ENCODE data around the gene EIF4E2.
"Not testable (repeated sequence)": the region's sequence is repeated elsewhere in the genome, so short reads cannot be mapped to it uniquely, and the experiment has no call there.

EIF4E2 gene

DNA sequence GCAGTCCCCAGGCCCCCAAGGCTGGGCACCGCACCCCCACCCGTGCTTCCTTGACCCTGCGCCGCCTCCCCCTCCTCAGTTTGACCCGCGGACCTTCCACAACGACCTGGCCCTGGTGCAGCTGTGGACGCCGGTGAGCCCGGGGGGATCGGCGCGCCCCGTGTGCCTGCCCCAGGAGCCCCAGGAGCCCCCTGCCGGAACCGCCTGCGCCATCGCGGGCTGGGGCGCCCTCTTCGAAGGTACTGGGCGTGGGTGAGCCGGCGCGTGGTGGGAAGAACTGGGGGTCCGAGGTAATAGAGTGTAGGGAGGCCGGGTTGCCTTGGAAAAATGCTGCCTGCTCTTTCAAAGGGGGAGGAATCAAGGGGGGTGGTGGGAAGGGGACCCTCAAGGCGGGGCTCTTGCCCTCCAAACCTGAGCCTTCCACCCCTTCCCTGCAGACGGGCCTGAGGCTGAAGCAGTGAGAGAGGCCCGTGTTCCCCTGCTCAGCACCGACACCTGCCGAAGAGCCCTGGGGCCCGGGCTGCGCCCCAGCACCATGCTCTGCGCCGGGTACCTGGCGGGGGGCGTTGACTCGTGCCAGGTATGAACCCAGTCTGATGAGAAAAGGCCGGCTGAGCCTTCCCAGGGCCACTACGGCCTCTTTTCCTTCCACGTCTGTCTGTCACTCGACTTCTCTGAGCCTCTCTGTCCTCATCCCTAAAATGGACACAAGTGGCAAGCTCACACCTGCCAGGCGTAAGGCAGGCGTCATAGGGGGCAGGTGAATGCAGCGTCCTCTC is 27.7 kb upstream of the EIF4E2 start:
- no peak for DNase-seq (ENCODE audit: low read depth)

DNA sequence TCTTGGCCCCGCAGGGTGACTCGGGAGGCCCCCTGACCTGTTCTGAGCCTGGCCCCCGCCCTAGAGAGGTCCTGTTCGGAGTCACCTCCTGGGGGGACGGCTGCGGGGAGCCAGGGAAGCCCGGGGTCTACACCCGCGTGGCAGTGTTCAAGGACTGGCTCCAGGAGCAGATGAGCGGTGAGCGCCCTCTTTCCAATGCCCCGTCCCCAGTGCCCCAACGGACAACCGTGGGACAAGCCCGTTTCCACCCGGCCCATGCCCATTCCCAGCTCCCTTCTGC is 27.1 kb upstream of the EIF4E2 start:
- DNase-seq (ENCODE audit: low read depth): no peak

DNA sequence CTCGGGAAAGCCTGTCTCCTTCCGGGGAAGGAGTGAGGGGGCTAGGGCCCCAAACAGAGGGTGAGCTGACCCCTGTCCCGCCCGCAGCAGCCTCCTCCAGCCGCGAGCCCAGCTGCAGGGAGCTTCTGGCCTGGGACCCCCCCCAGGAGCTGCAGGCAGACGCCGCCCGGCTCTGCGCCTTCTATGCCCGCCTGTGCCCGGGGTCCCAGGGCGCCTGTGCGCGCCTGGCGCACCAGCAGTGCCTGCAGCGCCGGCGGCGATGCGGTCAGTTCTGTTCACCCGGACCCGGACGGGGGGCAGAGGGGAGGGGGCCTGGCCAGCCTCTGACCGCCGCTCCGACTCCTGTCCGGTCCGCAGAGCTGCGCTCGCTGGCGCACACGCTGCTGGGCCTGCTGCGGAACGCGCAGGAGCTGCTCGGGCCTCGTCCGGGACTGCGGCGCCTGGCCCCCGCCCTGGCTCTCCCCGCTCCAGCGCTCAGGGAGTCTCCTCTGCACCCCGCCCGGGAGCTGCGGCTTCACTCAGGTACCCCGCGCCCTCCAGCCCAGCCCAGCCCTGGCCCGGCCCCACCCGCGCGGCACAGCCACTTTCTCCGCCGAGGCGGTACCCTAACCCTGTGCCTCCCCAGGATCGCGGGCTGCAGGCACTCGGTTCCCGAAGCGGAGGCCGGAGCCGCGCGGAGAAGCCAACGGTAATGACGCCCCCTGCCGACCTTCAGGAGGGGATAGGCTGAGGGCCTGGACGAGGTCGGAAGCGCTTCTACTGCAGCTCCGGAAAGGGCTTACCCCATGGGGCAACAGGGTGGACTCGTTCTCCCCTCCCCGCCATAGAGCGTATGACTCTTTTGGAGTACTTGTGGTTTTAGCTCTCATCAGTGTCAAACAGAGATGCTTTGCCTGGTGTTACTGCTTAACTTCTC is 26.5 kb upstream of the EIF4E2 start:
- no peak for DNase-seq (ENCODE audit: low read depth)

DNA sequence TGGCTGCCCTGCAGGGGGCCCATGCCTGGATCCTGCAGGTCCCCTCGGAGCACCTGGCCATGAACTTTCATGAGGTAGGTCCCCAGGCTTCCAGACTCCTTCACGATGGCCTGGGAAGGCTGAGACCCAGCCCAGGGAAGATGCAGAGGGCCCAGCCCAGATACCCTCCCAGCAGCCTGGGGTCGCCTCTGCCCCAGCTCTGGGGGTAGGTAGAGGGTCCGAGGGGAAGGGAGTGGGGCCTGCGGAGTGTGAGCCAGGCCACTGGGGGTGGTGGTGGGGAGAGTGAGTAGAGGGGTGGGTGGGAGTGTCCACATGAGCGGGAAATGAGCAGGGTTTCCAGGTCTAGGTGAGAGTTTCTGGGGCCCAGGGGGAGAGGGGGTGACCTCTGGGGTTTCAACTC is 25.7 kb upstream of the EIF4E2 start:
- no peak for DNase-seq (ENCODE audit: low read depth)

DNA sequence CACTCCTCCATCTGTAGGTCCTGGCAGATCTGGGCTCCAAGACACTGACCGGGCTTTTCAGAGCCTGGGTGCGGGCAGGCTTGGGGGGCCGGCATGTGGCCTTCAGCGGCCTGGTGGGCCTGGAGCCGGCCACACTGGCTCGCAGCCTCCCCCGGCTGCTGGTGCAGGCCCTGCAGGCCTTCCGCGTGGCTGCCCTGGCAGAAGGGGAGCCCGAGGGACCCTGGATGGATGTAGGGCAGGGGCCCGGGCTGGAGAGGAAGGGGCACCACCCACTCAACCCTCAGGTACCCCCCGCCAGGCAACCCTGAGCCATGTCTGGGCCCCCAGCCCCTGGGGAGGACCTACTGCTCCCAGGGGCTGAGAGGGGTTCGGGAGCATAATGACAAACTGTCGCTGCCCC is 25.3 kb upstream of the EIF4E2 start:
- DNase-seq (ENCODE audit: low read depth): no peak

DNA sequence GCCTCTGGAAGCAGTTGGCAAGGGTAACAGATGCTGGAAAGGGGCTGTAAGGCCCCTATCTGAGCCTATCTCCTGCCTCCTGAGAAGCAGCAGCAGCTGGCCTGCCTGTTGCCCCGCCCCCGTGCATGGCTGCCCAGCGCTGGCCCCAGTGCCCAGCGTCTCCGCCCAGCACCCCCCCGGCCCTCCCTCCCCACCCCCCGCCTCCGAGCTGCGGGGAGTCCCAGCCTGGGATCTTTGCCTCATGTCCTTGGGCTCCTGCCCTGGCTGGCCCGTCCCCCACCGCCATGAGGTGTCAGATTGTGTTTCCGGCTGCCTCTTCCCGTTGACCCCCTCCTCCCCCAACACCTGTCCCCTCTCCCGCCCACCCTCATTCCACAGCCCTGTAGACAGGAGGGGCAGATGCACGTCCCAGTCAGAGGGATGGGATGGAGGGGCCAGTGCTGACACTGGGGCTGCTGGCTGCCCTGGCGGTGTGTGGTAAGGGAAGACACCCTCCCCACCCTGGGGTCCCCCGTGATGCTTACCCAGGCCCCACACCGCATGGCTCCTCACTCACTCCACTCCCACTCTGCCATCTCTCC is 24.6 kb upstream of the EIF4E2 start, which contains the start of gene CHRND:
CHRND (plus strand) TSS at position 370 of the 581 bp plus-strand sequence; CDS start at position 426, 56 bp downstream.
- DNase-seq (ENCODE audit: low read depth): no peak

DNA sequence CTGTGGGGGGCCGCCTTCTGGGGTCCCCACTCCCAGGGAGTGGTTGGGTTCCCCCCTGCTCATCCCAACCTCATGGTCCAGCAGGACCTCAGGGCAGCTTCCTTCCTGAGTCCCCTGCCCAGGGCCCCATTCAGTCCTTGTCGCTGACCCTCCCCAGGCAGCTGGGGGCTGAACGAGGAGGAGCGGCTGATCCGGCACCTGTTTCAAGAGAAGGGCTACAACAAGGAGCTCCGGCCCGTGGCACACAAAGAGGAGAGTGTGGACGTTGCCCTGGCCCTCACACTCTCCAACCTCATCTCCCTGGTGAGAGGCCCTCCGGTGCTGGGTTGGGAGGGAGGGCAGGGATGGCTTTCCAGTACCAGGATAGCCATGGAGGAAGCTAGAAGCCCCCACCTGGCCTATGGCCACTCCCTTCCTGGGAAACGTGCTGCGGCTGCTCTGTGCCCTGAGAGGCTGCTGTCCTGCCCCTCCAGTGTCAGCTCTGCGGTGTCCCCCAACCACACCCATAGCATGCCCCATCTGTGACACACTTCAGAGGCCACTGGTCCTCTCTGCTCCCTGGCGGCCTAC is 24.0 kb upstream of the EIF4E2 start:
- no peak for DNase-seq (ENCODE audit: low read depth)

DNA sequence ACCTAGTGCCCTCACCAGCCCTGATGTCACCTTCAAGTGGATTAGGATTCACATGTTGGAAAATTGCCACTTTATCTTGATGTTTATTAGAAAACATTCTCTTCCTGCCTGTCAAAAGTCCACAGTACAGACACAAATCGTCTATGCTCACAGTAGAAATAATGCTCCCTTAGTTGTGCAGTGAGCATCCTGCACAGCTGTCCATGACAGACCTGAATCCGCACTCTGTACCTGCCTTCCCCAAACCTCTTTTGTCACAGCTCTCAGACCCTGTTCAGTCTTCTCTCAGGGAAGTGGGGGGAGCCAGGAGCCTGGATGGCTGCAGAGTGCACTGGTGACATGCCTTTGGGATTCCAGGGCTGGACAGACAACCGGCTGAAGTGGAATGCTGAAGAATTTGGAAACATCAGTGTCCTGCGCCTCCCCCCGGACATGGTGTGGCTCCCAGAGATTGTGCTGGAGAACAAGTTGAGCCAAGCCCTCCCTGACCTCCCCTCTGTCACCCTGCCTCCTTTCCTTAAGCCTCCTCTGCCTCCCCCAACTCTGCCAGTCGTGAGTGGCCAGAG is 22.5 kb upstream of the EIF4E2 start:
- no peak for DNase-seq (ENCODE audit: low read depth)

DNA sequence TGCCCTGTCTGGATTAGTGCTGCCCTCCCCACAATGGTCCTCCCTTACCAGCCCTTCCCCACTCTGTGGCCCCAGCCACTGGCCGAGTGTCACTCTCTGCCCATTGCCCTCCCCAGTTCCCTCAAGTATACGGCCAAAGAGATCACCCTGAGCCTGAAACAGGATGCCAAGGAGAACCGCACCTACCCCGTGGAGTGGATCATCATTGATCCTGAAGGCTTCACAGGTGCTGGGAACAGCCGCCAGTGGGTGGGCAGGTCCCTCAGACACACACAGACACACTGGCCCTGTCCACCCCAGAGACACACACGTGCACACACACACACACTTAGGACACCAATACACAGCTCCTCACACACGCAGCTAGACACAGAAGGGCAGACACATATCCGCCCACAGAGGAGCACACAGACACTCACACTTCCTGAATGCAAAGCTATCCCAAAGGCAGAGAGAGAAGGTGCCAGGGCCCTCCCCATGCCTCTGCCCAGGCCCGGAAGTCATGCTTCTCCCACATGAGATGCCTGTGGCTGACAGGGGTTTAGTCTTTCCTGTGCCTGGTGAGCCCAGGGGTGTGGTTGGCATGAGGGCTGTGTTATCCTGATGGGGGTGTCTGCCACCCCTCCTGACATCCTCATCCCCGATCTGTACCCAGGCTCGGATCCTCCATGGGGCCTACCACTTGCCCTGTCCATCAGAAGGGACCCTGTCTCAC is 21.6 kb upstream of the EIF4E2 start:
- DNase-seq (ENCODE audit: low read depth): no peak

DNA sequence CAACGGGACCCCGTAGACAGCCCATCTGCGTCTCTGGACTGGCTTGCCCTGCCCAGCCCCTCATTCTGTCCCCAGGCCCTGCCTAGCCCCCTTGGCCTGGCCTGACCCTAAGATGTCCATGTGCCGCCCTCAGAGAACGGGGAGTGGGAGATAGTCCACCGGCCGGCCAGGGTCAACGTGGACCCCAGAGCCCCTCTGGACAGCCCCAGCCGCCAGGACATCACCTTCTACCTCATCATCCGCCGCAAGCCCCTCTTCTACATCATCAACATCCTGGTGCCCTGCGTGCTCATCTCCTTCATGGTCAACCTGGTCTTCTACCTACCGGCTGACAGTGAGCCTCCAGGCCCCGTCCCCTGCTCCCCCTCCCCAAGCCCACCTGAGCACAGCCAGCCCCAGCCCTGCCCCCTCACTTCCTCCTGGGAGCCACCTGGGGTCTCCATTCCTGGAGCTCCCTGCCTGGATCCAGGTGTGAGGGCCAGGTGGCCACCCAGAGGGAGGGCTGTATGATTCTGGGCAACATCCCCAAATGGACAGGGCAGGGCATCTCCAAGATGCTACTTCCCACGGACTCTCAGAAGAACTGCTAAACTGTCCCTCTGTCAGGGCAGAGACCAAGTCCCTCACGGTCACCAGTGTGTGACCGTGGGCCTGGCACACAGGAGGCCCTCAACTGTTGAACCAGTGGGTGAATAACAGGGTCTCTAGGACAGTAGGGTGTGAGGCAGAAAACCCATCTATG is 20.5 kb upstream of the EIF4E2 start:
- DNase-seq (ENCODE audit: low read depth): no peak

DNA sequence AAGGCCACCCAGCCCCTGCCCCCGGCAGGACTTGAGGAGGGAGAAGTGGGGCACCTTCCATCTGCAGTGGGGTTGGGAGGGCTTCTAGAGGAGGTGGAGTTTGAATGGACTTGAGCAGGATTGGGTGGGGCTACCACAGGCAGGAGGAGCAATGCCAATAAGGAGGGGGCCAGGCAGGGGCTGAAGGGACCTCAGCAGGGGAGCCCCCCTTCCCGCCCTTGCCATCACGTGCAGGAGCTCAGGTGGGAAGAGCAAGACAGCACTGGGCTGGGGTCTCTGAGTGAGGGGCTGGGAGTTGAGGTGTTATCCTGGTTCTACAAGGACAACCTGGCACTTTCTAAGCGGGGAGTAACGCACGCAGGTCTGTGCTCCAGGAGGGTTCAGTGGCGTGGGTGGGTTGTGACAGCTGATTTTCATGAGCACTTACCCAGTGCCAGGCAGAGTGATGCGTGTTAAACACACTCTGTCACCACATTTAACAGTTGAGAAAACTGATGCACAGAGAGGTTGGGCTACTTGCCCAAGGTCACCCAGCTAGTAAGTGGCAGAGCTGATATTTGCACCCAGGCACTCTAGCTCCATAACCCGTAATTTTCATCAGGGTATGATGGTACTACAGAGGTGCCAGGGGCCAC is 19.7 kb upstream of the EIF4E2 start:
- no peak for DNase-seq (ENCODE audit: low read depth)

DNA sequence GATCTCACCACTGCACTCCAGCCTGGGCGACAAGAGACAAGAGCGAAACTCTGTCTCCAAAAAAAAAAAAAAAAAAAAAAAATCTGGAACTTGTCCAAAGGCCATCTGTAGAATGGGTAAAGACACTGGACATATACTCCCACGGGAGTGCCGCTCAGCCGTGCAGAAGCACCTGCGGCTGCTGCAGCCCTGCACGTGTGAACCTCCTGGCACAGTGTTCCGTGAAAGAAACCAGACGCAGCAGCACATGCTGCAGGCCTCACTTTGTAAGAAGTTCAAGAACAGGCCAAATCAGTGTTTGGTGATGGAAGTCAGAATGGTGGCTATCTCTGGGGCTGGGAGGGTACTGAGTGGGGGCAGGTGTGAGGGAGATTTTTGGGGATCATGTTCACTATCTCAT is 18.1 kb upstream of the EIF4E2 start:
- DNase-seq (ENCODE audit: low read depth): no peak

DNA sequence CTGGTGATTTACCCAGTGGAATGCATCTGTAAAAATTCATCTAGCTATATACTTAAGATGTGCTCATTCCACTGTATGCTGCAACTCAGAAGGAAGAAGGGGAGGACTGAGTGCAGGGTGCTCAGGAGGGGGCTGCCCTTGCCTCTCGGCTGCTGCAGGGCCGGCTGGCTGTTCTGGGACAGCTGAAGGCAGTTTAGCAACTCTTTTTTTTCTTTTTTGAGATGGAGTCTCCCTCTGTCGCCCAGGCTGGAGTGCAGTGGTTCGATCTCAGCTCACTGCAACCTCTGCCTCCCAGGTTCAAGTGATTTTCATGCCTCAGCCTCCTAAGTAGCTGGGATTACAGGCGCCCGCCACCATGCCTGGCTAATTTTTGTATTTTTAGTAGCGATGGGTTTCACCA is 17.7 kb upstream of the EIF4E2 start:
- DNase-seq (ENCODE audit: low read depth): not testable (repeated sequence)

DNA sequence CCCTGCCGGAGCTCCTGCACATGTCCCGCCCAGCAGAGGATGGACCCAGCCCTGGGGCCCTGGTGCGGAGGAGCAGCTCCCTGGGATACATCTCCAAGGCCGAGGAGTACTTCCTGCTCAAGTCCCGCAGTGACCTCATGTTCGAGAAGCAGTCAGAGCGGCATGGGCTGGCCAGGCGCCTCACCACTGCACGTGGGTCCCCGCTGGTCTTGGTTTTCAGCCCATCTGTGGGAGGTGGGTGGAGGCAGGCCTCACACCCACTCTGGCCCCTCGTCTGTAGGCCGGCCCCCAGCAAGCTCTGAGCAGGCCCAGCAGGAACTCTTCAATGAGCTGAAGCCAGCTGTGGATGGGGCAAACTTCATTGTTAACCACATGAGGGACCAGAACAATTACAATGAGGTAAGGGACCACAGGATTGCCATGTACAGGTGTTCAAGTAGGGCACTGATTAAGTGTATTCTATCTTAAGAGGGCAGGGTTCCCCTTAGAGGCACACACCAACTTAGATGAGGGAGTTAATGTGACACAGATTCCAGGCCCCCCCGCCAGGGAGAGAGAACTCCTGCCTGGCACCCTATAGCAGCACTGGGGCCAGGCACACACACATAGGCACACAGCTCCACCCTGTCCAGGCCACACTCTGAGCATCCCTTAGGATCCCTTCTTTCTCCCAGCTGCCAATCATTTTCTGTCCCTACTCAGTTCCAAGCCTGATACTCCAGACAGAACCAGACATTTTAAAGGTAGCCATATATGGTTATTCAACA is 16.4 kb upstream of the EIF4E2 start:
- no peak for DNase-seq (ENCODE audit: low read depth)

DNA sequence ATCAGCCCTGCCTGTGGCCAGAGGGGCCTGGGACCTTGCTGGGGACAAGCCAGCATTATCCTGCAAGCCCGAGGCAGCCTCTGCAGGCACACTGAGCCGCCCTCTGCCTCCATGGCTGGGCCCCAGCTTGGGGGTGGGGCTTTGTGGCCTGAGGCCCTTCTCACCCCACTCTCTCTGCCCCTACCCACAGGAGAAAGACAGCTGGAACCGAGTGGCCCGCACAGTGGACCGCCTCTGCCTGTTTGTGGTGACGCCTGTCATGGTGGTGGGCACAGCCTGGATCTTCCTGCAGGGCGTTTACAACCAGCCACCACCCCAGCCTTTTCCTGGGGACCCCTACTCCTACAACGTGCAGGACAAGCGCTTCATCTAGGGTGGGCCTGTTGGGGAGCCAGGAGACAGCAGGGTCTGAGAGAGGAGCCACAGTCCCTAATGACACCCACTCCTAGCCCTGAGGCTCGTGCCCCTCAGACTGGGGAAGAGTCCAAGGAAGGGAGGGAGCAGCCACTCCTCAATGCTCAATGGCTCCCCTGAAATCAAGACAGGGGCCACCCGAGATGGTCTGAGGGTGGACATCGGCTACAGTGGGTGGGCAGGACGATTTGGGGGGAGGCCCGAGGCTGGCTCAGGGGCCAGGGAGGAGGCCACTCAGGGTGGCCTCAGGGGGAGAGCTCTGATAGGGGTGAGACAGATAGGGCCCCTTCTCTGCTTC is 15.4 kb upstream of the EIF4E2 start:
- no peak for DNase-seq (ENCODE audit: low read depth)

DNA sequence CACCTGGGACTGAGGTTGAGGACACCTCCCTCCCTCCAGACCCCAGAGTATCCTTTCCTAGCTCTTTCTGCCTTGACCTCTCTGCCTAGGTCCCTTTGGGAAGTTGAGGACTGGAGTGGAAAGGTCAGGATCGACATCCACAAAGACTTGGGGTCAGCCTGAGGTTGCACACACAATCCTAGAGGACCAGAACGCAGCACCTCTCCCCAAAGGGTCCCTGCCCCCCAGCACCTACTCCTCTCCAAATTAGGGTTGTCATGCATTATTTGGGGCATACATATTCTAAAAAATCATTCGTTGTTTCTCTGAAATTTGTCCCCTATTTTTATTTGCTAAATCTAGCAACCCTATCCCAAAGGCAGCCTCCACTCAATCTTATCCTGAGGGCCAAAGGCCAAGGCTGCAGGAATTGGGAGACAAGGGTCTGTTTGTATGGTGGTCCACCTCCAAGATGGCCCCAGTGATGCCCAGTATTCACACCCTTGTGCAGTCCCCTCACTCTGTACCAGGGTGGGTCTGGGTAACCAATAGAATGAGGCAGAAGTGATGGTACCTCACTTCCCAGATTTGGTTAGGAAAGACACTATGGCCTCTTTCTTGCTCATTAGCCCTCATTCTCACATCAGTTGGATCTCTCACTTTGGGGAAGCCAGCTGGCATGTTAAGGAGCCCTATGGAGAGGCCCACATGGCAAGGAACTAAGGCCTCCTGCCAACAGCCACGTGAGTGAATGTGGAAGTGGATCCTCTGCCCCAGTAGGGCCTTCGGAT is 14.5 kb upstream of the EIF4E2 start:
- no peak for DNase-seq (ENCODE audit: low read depth)

DNA sequence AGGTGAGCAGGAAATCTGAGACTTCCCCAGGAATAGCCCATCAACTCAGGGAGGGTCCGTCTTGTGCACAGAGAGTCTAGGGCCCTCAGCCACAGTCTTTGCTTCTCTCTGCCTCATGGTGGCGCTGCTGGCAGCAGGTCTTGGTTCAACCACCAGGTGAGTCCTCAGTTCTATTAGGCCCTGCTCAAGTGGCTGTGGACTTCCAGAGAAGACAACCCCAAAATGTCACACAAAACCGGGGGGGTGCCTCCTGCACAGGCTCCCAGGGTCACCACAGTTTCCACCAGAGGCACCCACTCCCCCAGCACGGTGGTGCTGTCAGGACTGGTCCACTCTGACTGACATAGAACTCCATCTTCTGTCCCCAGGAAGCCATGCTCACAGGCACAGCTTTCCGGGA is 13.4 kb upstream of the EIF4E2 start:
- DNase-seq (ENCODE audit: low read depth): no peak

DNA sequence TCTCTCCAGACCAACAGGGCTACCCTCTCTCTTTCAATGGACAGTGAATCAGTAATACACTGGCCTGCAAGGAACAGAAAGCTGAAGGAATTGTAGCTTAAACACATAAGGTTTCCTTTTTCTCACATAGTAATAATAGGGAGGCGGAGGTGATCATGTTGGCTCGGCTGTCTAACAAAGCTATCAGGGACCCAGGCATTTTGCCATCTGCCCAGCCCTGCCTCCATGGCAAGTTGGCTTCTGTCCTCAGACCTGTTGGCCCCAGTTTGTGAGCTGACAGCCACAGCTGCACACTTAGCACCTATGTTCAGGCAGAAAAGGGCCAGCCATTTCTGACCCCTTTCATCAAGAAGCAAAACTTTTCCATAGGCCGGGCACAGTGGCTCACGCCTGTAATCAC is 13.0 kb upstream of the EIF4E2 start:
- DNase-seq (ENCODE audit: low read depth): no peak
